M059J (cell line): ENCODE results near the gene NGEF. TPM values are rescaled to one million over a fixed set of nuclear protein-coding genes. Genes with fewer than 3 reads are reported as not detected.

ENCODE experiments used
- DNase-seq: peaks from one replicate; pipeline ENCODE4 v3.0.0-alpha.2; 2012; ENCODE audit warnings: low read depth
- total RNA-seq: library from RNA; depleted of rRNA; stranded (reverse); fragments of >200 nt; shearing (Covaris generic); gene quantifications from 2 replicates; pipeline ENCODE4 v1.2.3, GENCODE V29; 2014

NGEF gene
- total RNA-seq, 1 experiment from 2014 or later: 3.5 TPM

- DNase-seq: no peak
Measured at GRCh38 chr2:233042549-233042948, 29.5 kb upstream of the NGEF start.

DNA sequence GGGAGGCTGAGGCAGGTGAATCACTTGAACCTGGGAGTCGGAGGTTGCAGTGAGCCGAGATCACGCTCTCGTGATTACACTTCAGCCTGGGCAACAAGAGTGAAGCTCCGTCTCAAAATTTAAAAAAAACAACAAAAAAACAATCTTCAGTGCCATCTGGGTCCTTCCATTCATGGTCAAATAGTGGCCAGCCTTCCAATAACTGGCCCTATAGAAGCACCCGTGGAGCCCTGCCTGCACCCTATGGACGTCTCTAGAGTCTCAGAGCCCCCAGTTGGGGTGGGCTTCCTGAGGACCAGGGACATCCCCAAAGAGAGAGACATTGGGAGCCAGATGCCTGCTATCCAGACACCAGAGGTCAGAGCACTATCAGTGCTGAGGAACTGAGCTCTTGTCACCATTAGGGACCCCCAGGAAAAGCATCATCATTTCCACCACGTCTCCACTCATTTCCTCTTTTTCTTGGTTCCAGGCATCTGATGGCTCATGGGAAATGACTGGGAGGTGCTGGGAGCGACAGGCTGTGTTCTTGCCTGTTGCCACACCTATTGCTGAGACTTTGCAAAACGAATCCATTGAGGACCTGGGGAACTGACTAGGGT, 28.8 kb upstream of the NGEF start:
- no peak for DNase-seq

DNA sequence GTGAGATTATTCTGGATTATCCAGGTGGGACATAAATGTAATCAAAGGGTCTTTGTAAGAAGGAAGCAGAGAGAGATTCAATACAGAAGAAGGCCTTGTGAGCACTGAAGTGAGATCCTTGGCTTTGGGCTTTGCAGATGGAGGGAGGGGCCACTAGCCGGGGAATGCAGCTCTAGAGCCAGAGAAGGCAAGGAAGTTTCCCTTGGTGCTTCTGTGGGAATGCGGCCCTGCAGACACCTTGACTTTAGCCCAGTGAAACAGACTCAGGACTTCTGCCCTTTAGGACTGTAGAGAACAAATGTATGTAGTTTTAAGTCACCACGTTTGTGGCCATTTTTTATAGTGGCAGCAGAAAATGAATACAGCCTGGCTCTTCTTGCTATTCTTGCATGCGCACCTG, 27.5 kb upstream of the NGEF start:
- no peak for DNase-seq

DNA sequence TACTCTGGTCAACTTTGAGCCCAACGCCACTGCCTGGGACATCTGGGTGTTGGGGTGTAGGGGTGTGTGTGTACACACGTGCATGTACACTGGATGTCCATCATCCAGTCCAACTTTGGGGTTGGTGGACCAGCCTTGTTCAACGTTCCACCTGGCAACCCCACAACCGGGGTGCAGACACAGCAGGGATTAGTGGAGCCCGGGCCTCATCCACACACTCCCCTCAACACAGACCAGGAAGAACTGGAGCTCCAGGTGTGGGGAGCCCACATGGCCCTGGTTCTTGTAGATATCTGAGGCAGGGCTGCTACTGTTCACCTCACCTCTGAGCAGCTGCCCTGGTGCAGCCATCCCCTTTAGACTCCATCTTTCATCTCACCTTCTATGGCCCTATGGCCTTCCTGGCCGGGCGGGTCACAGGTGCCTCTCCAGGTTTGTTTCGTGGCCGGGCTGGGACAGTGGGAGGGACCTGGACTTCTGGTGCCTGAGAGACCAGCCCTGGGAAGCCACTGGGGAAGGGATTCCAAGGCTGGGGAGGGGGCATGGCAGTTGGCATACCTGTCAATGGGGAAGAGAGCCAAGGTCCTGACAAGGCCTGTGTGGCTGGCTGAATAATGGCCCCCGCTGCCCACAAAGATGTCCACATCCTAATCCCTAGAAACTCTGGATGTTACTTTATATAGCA, 26.9 kb upstream of the NGEF start:
- no peak for DNase-seq

DNA sequence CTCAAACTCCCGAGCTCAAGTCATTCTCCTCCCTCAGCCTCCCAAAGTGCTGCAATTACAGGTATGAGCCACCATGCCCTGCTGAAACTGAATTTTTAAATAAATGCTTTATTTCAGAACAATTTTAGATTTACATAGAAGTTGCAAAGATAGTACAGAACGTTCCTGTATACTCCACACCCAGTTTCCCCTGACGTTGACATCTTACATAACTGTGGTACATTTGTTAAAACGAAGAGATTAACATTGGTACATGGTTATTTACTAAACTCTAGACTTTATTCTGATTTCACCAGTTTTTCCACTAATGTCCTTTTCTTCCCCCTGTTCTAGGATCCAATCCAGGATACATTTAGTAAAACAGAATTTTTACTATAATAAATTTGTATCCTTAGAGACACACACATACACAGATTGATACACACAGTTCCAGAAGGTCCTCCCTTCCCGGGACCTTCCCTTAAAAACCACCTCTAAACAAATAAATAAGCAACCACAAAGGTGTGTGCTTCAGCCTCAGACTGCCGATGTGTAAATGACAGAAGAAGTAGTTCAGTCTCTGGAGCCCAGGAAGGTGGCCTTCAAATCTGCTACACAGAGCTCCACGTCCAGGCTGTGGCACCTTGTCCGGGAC, 26.3 kb upstream of the NGEF start:
- peak; percentile 35 for DNase-seq

- peak; percentile 76 for DNase-seq
Measured at GRCh38 chr2:233037078-233037477, 24.0 kb upstream of the NGEF start.

- no peak for DNase-seq
Measured at GRCh38 chr2:233036162-233036838, 23.2 kb upstream of the NGEF start.

DNA sequence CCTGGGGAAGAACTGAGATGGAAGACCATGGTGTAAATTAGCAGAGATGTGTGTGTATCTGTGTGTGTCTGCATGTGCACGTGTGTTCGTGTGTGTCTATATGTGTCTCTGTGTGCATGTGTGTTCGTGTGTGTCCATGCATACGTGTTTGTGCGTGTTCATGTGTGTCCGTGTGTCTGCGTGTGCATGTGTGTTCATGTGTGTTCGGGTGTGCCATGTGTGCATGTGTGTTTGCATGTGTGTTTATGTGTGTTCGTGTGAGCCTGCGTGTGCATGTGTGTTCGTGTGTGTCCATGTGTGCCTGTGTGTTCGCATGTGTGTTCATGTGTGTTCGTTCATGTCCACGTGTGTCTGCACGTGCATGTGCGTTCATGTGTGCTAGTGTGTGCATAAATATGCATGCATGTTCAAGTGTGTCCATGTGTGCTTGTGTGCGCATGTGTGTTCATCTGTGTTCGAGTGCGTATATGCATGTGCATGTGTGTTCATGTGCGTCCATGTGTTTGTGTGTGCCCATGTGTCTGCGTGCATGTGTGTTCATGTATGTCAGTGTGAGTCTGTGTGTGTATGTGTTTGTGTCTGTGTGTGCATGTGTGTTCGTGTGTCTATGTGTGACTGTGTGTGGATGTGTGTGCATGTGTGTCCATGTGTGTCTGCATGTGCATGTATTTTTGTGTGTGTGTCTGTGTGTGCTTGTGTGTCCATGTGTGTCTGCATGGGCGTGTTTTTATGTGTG, 22.5 kb upstream of the NGEF start:
- DNase-seq: no peak

DNA sequence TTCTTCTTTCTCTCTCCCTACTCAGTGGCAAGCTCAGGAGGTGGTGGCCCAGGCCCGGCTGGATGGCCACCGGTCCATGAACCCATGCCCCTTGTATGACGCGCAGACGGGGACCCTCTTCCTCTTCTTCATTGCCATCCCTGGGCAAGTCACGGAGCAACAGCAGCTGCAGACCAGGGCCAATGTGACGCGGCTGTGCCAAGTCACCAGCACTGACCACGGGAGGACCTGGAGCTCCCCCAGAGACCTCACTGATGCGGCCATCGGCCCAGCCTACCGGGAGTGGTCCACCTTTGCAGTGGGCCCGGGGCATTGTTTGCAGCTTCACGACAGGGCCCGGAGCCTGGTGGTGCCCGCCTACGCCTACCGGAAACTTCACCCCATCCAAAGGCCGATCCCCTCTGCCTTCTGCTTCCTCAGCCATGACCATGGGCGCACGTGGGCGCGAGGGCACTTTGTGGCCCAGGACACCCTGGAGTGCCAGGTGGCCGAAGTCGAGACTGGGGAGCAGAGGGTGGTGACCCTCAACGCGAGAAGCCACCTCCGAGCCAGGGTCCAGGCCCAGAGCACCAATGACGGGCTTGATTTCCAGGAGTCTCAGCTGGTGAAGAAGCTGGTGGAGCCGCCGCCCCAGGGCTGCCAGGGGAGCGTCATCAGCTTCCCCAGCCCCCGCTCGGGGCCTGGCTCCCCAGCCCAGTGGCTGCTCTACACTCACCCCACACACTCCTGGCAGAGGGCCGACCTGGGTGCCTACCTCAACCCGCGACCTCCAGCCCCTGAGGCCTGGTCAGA, 21.2 kb upstream of the NGEF start:
- DNase-seq: no peak

DNA sequence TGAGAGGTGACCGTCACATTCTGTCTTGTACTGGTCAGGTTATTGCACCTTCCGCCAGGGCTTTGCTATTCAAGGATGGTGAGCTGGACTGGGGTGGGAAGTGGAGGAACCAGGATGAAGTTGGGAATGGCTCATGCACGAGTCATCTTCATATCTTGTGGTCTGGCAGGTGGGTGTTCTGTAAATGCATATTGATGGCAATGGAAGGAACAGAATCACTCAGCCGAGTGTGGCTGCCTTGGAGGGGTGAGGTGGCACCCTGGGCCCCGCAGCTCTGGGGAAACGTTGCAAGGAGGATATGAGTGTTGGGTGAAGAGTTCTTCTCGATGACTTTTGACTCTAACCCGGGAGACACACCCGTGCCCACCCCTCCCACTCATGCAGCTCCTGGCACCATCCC, 20.6 kb upstream of the NGEF start:
- DNase-seq: peak; percentile 61

- no peak for DNase-seq
Measured at GRCh38 chr2:233032551-233033320, 19.7 kb upstream of the NGEF start, which contains the start of gene NEU2. Gene NEU2, plus strand, starts transcription at chr2:233032672. Its CDS starts 0 bp downstream, at chr2:233032672.

DNA sequence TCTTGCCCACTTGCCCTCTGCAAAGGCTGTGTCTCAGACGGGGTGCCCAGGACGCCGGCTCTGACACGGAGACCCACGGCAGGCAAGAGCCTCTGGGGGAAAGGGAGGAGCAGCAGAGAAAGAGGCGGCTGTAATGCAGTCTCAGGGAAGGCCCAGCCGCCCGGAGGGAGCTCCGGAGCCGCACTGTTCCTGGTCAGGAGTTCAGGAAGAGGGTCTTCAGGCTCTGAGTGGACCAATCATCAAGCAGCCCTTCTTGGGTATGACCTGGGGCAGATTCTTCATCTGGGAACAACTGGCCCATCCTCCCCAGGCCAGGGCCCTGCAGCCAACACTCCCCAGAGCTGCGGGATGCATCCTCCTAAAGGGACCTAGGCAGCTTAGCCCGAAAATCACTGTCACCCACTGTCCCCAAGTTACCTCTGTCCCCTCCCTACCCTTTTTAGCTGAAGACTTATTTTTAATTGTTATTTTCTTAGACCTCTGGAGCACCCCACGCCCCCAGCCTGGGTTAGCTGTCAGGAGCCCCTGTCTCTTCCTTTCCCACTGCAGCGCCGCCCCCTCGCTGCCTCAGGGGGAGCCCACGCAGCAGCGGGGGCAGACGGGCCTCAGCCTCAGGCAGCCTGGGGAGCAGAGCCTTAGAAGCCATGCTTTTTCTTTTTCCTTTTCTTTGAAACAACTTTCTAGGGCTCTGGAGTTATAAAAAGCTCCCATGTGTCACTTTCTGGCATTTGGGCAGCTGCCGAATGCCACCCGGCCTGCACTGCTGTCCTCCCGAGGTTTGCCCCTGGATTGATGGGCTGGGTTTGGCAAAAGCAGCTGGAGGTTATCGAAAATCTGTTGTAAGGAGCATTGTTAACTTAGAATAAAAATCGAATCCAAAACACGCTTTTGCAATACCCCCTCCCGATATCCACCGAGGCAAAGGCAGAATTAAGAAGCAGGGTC, 18.8 kb upstream of the NGEF start:
- DNase-seq: no peak

- DNase-seq: peak; percentile 48
Measured at GRCh38 chr2:233029321-233029720, 16.3 kb upstream of the NGEF start.

DNA sequence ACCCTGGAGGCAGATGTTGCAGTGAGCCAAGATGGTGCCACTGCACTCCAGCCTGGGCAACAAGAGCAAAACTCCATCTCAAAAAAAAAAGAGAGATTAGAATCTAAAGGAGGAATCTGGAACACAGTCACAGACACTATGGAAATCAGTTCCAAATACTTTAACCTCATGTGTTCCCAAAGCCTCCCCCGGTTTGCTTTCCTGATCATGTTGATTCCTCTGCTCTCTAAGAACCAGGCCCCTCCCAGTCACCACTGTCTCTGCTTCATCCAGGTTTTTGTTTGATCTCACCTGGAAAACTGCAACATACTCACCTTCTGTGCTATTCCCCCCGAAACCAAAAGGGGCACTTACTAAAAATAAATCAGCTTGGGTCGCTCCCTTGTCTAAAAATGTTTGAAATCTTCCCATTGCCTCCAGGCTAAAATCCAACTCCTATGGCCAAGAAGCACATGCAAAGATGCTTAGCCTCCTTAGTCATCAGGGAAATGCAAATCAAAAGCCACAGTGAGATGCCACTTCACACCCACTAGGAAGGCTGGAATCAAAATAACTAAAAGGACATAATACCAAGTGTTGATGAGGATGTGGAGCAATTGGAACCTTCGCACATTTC, 13.2 kb upstream of the NGEF start:
- DNase-seq: peak; percentile 90

GRCh38 chr2:233025706-233026105, 12.7 kb upstream of the NGEF start:
- DNase-seq: no peak

DNA sequence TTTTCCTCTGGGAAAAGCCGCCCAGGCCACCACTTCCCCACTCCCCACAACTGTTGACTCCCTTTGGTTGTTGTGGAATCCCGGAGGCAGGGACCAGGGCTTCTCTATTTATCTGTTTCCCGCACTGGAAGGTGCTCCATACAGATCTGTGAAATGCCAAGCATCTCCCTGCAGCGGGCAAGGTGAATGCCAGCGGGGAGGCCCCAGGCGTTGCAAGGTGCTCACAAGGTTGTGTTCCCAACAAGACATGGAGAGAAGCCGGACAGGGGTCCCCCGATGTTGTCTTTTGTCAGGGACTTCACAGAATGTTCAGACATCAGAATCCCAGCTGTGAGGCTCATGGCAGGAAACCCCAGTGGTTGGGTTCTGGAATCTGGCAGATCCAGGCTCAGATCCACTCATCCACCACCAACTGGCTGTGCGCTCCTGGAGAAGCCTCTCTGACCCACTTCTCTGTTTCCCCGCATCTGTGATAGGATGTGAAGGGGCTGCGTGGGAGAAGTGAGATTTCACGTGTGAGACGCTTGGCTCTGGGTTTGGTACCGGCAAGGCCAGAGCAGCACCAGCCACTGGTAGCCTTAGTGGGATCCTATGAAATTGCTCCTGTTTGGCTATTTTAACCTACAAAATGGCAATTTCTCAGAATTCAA, 10.8 kb upstream of the NGEF start:
- no peak for DNase-seq

GRCh38 chr2:233023007-233023760, 10.1 kb upstream of the NGEF start:
- no peak for DNase-seq
